Measurements from ENCODE around the gene PAPLN.

Gene PAPLN

DNA sequence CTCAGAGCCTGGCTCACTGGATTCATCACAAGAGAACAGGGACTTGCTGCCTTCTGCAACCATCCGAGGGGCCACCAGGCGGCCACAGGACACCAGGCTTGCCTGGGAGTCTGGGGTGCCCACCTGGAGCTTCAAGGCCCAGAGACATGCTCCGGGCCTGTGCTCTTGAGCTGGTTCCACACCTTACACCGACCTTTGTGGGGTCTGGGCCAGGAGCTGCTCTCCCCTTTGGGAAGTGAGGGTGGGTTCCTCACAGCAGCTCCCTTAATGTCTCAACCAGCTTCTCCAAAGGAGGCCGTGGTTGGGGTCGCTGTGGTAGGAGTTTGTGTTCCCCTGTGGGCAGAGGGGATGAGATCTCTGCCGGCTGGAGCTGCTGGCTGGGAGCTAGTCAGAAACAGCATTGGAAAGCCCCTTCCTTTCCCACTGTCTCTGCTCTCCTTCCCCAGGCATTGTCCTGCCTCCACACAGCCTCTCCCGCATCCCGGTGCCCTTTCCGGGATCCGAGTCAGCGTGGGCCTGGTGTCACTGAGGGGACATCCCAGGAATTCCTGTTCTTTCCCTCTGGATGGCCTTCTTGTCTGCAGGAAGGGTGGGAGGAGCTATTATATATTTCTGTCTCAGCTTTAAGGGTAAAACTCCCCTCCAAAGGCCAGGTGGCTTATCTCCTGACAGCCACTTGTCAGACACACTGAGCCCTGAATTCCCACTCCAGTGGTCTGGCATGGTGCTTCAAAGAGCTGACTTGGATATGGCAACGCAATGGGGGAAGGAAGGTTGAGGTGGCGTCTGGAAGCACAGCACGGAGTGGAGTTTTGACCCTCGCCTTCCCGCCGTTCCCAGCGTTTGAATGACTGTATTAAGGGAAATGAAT, 5.1 kb upstream of the PAPLN start:
- no peak for DNase-seq

DNA sequence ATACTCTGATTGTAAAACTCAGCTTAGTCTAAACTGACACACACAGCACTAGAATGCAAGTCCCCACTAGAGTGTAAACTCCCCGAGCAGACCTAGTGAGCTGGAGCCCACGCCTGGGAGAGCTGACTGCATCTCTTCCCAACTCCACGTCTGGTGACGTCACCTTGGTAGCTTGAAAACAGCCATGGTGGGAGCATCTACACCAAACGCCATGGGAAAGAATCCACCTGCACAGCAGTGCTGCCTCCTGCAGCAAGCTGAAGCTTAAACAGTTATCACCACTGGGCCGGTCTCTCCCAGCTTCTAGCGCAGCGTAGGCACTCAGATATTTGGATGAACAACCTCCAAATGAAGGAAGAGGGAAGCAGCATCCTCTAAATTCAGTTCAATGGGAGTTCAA, 4.3 kb upstream of the PAPLN start:
- DNase-seq, result no peak

GRCh38 chr14:73233564-73233963, 3.7 kb upstream of the PAPLN start:
- no peak for DNase-seq

DNA sequence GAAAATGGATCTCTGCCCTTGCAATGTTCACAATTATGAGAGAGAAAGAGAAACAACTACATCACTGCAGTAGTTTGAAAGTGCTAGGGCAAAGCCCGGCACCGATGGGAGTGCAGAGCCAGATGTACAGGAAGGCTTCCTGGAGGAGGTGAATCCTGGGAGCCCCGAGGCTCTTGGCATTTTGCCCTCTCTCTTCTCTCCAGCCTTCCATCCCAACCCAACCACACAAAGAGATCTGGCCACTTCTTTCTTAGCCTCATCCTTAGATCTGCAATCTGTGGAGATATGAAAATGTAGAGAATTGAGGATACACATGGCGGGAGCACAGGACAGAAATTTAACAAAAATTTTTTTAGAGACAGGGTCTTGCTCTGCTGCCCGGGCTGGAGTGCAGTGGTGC, 3.3 kb upstream of the PAPLN start:
- no peak for DNase-seq

DNA sequence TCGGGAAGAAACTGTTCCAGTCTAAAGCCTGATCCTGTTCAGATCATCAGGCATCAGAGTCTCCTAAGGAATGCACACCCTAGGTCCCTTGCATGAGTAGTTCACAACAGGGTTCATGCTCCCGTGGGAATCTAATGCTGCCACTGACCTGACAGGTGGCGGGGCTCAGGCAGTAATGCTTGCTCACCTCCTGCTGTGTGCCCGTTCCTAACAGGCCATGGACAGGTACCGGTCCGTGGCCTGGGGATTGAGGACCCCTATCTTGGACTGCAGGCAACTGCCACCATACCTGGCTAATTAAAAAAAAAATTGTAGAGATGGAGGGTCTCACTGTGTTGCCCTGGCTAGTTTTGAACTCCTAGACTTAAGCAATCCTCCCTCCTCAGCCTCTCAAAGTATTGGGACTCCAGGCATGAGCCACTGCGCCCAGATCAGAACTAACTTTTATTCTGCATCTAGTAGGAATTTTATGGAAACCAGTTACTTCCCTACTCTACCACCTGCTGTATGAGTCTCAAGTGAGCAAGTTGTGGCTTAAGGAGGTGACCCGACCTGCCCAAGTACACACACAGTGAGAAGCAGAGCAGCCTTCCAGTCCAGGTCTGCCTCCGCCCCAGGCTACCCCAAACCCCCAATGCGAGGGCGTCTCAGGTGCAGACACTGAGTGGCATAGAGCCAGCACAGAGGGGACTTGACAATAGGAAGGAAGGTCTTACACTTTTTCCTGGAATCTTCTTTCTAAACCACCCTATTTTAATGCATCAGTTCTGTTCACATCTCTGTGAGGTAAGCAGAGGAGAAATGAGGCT, 2.5 kb upstream of the PAPLN start:
- DNase-seq, result no peak

GRCh38 chr14:73235531-73236155, 1.7 kb upstream of the PAPLN start:
- no peak for DNase-seq

GRCh38 chr14:73236157-73236556, 1.1 kb upstream of the PAPLN start:
- DNase-seq, result no peak

DNA sequence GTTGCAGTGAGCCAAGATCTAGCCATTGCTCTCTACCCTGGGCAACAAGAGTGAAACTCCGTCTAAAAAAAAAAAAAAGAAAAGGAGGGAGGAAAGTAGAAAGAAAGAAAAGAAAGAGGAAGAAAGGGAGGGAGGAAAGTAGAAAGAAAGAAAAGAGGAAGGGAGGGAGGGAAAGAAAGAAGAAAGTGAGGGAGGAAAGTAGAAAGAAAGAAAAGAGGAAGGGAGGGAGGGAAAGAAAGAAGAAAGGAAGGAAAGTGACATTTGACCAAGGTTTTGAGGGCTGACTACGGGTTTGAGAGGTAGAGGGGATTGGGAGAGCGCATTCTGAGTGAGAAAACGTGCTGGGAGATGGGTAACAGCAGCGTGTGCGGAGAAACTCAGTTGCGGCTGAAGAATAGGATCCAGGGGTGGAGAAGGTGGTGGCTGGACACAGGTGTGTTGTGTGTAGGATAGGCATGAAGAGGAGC, 521 bp upstream of the PAPLN start:
- no peak for DNase-seq

DNA sequence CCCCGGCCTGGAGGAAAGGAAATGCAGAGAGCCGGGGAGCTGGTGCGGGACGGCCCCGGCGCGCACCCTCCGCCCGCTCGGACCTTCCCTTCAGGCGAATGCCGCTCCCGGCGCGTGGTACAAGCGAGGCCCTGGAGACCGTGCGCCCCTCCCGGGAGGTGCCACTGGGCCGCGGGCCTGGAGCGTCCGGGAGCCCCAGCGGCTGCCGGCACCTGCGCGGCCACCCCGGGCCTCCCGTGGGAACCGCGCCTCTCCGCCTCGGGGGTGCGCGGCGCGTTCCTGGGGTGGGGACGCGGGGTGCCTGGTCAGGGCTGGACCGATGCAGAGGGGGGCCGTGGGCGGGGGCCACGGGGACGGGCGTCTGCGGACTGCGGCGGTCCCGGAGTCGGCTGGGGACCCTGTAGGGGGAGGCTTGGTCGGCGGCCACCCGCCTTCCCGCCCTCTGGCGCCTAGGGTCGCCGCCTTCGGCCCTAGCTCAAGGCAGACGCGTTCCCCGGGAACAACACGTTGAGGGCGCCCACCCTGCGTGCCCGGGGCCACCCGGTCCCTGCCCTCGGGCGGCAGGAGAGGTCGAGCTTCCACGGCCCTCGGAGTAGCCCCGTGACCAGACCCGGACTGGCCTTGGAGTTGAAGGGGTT, 599 bp downstream of the PAPLN start:
- no peak for DNase-seq

- DNase-seq, result no peak
Measured at GRCh38 chr14:73238424-73238852, 1.1 kb downstream of the PAPLN start.

GRCh38 chr14:73238941-73239340, 1.6 kb downstream of the PAPLN start:
- no peak for DNase-seq

GRCh38 chr14:73239393-73240241, 2.3 kb downstream of the PAPLN start:
- DNase-seq, result no peak

- no peak for DNase-seq
Measured at GRCh38 chr14:73240816-73241480, 3.6 kb downstream of the PAPLN start.

GRCh38 chr14:73241481-73242165, 4.3 kb downstream of the PAPLN start:
- DNase-seq, result no peak

DNA sequence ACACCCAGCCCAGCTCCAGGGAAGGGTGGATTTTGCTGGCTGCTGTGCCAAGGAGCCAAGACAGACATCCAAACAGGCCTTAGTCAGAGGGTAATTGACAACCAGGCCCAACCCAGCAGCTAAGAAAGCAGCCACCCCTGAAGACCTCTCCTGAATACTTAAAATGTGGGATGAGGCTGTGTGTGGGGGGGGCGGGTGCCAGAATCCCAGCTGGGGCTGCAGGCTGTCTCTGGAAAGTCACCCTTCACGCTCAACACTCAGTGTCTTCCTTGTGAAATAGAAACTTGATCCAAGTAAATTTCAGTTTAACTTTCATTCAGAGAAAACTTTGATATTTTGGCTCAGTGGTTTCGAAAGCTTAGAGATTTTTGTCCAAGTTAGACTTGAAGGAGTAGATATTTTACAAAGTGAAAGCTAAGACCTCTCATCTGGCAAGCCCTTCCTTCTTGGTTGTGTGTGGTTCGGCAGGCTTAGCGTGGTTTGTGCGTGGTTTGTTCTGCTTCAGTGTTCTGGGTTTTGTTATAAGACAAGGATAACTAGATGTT, 5.1 kb downstream of the PAPLN start:
- DNase-seq, result no peak

DNA sequence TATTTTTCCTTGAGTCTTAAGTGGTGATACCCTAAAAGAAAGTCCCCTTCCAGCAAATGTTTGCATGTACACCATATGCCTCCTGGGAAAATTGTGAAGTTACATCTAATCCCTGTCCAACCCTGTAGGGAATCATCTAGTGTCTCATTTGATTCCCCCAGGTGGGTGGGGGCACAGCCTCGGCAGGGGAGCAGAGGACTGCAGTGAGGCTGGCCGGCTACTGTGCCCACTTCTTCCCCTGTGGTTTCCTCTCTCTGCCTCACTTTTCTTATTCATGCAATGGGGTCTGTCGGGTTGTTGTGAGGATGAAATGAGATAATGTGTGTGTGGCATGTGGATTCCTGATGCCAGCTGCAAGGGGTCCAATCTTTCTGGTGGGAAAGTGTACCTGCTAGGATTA, 6.0 kb downstream of the PAPLN start:
- no peak for DNase-seq

- DNase-seq, result no peak
Measured at GRCh38 chr14:73243748-73244147, 6.4 kb downstream of the PAPLN start.

GRCh38 chr14:73244541-73245290, 7.4 kb downstream of the PAPLN start:
- DNase-seq, result no peak

- DNase-seq, result no peak
Measured at GRCh38 chr14:73245480-73246325, 8.4 kb downstream of the PAPLN start.

All from COR-L47 (cell line).